IgD-negative memory B cell (primary cell): Measurements from ENCODE around the gene TENT4B. TPM values are rescaled to one million over a fixed set of nuclear protein-coding genes. Genes with fewer than 3 reads are reported as not detected.

Source experiments
- H3K27ac Mint-ChIP-seq, 3 donors: one replicate each; pipeline ENCODE4 v1.8.0; 2020 to 2022; ENCODE audit warnings: mild to moderate bottlenecking in 3 of 3, mixed read lengths in 3 of 3, moderate library complexity in 1 of 3
- H3K27me3 Mint-ChIP-seq: one replicate; pipeline ENCODE4 v1.8.0; 2021; ENCODE audit warnings: mixed read lengths
- H3K36me3 Mint-ChIP-seq: one replicate; pipeline ENCODE4 v1.8.0; 2020; ENCODE audit warnings: mild to moderate bottlenecking, mixed read lengths
- H3K4me1 Mint-ChIP-seq, 3 donors: one replicate each; pipeline ENCODE4 v1.8.0; 2020 to 2022; ENCODE audit warnings: mixed read lengths in 3 of 3, mild to moderate bottlenecking in 1 of 3
- H3K4me3 Mint-ChIP-seq, 4 donors: one replicate each; pipeline ENCODE4 v1.8.0; 2020 to 2022; ENCODE audit warnings: mild to moderate bottlenecking in 4 of 4, mixed read lengths in 4 of 4, moderate library complexity in 3 of 4
- H3K9me3 Mint-ChIP-seq, 3 donors: one replicate each; pipeline ENCODE4 v1.8.0; 2020 to 2021; ENCODE audit warnings: mixed read lengths in 3 of 3, mild to moderate bottlenecking in 1 of 3
- polyA plus RNA-seq: library from polyadenylated mRNA; unstranded; fragments of 300-500 nt; fragmentation: Illumina TruSeq; gene quantifications from one replicate; pipeline ENCODE4 v1.2.3, GENCODE V29; 2021

TENT4B gene
- polyA plus RNA-seq, 1 donor from 2014 or later, result 3.4 TPM

GRCh38 chr16:50269769-50270509 is 116.8 kb downstream of the TENT4B start:
- Mint-ChIP-seq H3K27ac (peak overlapping the region in 2 of 3 donors; percentile 15 to 70), H3K36me3 (peaks cover 2% of the 10 kb centered on the region), H3K9me3 (no peaks in the 10 kb centered on the region), H3K4me1 (peaks cover 47 to 51% (median 48%) of the 10 kb centered on the region in 3 donors), H3K4me3 (peak overlapping the region in 2 of 4 donors; percentile 33 to 62), H3K27me3 (peaks cover 2% of the 10 kb centered on the region)

GRCh38 chr16:50270510-50271147 is 117.5 kb downstream of the TENT4B start:
- Mint-ChIP-seq H3K36me3 (no peaks in the 10 kb centered on the region), H3K27me3 (peaks cover 2% of the 10 kb centered on the region), H3K27ac (peak overlapping the region in 2 of 3 donors; percentile 15 to 70), H3K9me3 (no peaks in the 10 kb centered on the region), H3K4me1 (peaks cover 44 to 48% (median 47%) of the 10 kb centered on the region in 3 donors), H3K4me3 (peak overlapping the region in 2 of 4 donors; percentile 33 to 62)

GRCh38 chr16:50271148-50272041 is 118.3 kb downstream of the TENT4B start:
- no peaks in the 10 kb centered on the region for H3K9me3 Mint-ChIP-seq
- H3K4me3 Mint-ChIP-seq, result peak overlapping the region in 2 of 4 donors; percentile 38 to 65
- no peaks in the 10 kb centered on the region for H3K36me3 Mint-ChIP-seq
- H3K27me3 Mint-ChIP-seq, result peaks cover 2% of the 10 kb centered on the region
- H3K4me1 Mint-ChIP-seq, result peaks cover 42 to 46% (median 42%) of the 10 kb centered on the region in 3 donors
- peak overlapping the region in 2 of 3 donors; percentile 53 to 99 for H3K27ac Mint-ChIP-seq

GRCh38 chr16:50272111-50272571 is 119.0 kb downstream of the TENT4B start:
- Mint-ChIP-seq H3K27me3 (peaks cover 2% of the 10 kb centered on the region), H3K9me3 (no peaks in the 10 kb centered on the region), H3K4me1 (peaks cover 44 to 46% (median 45%) of the 10 kb centered on the region in 3 donors), H3K27ac (peak overlapping the region; percentile 84 to 99 (median 98)), H3K36me3 (no peaks in the 10 kb centered on the region), H3K4me3 (peak overlapping the region in 2 of 4 donors; percentile 75 to 91)

- H3K4me1 Mint-ChIP-seq, result peaks cover 42 to 45% (median 42%) of the 10 kb centered on the region in 3 donors
- H3K27me3 Mint-ChIP-seq, result peaks cover 2% of the 10 kb centered on the region
- H3K9me3 Mint-ChIP-seq, result no peaks in the 10 kb centered on the region
- H3K4me3 Mint-ChIP-seq, result peak overlapping the region; percentile 47 to 100 (median 94)
- H3K27ac Mint-ChIP-seq, result peak overlapping the region; percentile 98 to 100 (median 99)
- H3K36me3 Mint-ChIP-seq, result peaks cover 2% of the 10 kb centered on the region
Measured at GRCh38 chr16:50272687-50273381, 119.7 kb downstream of the TENT4B start.

GRCh38 chr16:50273382-50273690 is 120.2 kb downstream of the TENT4B start:
- Mint-ChIP-seq H3K36me3 (peaks cover 2% of the 10 kb centered on the region), H3K9me3 (no peaks in the 10 kb centered on the region), H3K4me3 (peak overlapping the region; percentile 91 to 100 (median 99)), H3K4me1 (peaks cover 46 to 47% (median 47%) of the 10 kb centered on the region in 3 donors), H3K27ac (peak overlapping the region; percentile 98 to 100 (median 99)), H3K27me3 (peaks cover 2% of the 10 kb centered on the region)

- Mint-ChIP-seq H3K36me3 (peaks cover 4% of the 10 kb centered on the region), H3K4me3 (peak overlapping the region; percentile 91 to 100 (median 99)), H3K9me3 (no peaks in the 10 kb centered on the region), H3K27me3 (peaks cover 2% of the 10 kb centered on the region), H3K4me1 (peaks cover 48 to 53% (median 49%) of the 10 kb centered on the region in 3 donors), H3K27ac (peak overlapping the region; percentile 98 to 100 (median 99))
Measured at GRCh38 chr16:50273888-50274325, 120.8 kb downstream of the TENT4B start.

GRCh38 chr16:50274326-50275097 is 121.4 kb downstream of the TENT4B start:
- Mint-ChIP-seq H3K27me3 (peaks cover 2% of the 10 kb centered on the region), H3K4me1 (peaks cover 49 to 57% (median 50%) of the 10 kb centered on the region in 3 donors), H3K27ac (peak overlapping the region; percentile 98 to 100 (median 99)), H3K4me3 (peak overlapping the region; percentile 91 to 100 (median 99)), H3K36me3 (peaks cover 5% of the 10 kb centered on the region), H3K9me3 (no peaks in the 10 kb centered on the region)

- Mint-ChIP-seq H3K36me3 (peaks cover 11% of the 10 kb centered on the region), H3K27ac (peak overlapping the region; percentile 98 to 100 (median 99)), H3K4me3 (peak overlapping the region; percentile 91 to 100 (median 99)), H3K9me3 (no peaks in the 10 kb centered on the region), H3K27me3 (peaks cover 2% of the 10 kb centered on the region), H3K4me1 (peaks cover 52 to 63% (median 54%) of the 10 kb centered on the region in 3 donors)
Measured at GRCh38 chr16:50275098-50275415, 122.0 kb downstream of the TENT4B start.

GRCh38 chr16:50275428-50276325 is 122.6 kb downstream of the TENT4B start:
- Mint-ChIP-seq H3K27ac (peak overlapping the region; percentile 92 to 100 (median 98)), H3K9me3 (no peaks in the 10 kb centered on the region), H3K4me3 (peak overlapping the region; percentile 91 to 100 (median 99)), H3K36me3 (peaks cover 11% of the 10 kb centered on the region), H3K27me3 (peaks cover 2% of the 10 kb centered on the region), H3K4me1 (peaks cover 55 to 65% (median 59%) of the 10 kb centered on the region in 3 donors)

GRCh38 chr16:50276326-50276640 is 123.2 kb downstream of the TENT4B start:
- H3K4me1 Mint-ChIP-seq, result peaks cover 55 to 59% (median 59%) of the 10 kb centered on the region in 3 donors
- peak overlapping the region; percentile 98 to 100 (median 100) for H3K27ac Mint-ChIP-seq
- peaks cover 2% of the 10 kb centered on the region for H3K27me3 Mint-ChIP-seq
- H3K9me3 Mint-ChIP-seq, result no peaks in the 10 kb centered on the region
- peaks cover 11% of the 10 kb centered on the region for H3K36me3 Mint-ChIP-seq
- H3K4me3 Mint-ChIP-seq, result peak overlapping the region; percentile 90 to 100 (median 94)

- peaks cover 2% of the 10 kb centered on the region for H3K27me3 Mint-ChIP-seq
- peak overlapping the region; percentile 98 to 100 (median 100) for H3K27ac Mint-ChIP-seq
- no peaks in the 10 kb centered on the region for H3K9me3 Mint-ChIP-seq
- peak overlapping the region; percentile 90 to 100 (median 94) for H3K4me3 Mint-ChIP-seq
- H3K4me1 Mint-ChIP-seq, result peaks cover 58 to 59% (median 59%) of the 10 kb centered on the region in 3 donors
- peaks cover 11% of the 10 kb centered on the region for H3K36me3 Mint-ChIP-seq
Measured at GRCh38 chr16:50276801-50277555, 123.9 kb downstream of the TENT4B start.
